HK-2 (cell line): ENCODE data around the gene DEPDC1.

Experiments
- DNase-seq: peaks from one replicate; pipeline ENCODE4 v3.0.0-alpha.2; 2018; ENCODE audit not compliant: unreplicated experiment

The DEPDC1 gene

DNA sequence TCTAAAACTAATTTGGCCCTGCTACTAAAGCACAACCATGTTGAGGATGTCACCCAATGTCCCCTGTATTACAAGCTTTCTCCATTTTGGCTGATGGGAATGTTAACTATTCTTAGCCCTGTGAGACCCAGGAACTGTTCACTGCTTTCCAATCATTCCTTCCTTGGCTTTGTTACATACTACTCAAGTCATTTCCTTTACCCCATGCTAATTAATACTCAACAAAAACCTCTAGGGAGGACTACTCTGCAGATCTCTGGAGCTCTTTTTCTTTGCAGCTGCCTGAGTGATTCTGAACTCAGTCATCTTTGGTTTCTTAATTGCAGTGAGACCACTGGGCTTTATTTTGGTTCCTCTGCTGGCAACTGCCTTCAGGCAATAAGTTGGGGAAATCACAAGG, 23.8 kb downstream of the DEPDC1 start:
- DNase-seq, result no peak

DNA sequence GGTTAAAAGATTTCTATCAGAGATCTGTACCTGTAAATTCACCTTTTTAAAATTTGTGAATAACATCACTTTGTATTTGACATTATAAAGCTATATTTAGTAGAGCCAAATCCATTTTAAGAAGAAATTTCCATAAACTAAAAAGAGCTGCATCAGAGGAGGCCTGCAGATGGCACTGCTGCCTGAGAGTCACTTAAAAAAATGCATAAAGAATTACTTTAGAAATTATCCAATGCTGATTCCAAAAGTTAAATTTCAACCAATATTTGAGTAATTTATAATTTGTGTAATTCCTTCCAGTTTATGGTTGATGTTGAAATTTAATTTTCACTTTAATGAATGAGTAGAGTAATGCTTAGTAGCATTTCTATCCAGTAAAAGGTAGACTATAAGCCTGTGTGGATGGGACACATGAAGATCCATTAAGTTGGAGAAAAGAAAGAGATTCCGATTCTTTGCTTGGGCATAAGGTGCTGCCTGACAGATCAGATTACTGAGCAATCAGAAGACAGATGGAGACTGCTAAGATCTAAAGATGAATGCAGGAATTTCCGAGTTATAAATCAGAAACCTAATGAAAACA, 26.4 kb downstream of the DEPDC1 start:
- no peak for DNase-seq

DNA sequence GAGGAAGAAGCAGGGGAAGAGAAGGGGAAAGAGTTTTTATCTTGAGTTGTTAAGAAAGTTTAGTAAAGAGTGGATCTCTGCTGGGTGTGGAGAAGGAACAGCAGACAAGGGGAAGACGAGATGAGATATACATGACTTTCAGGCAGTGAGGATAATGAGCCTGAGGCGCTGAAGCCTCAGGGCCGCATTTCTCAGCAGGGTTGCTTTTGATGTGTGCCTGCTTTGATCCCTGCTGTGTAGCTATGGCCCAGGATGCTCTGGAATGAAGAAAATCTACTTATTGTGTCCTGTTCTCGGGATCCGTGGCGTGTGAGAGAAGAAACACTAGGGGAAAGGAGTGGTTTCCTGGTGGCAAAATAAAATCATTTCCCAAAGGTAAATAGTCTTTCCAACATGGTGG, 32.0 kb downstream of the DEPDC1 start:
- no peak for DNase-seq

DNA sequence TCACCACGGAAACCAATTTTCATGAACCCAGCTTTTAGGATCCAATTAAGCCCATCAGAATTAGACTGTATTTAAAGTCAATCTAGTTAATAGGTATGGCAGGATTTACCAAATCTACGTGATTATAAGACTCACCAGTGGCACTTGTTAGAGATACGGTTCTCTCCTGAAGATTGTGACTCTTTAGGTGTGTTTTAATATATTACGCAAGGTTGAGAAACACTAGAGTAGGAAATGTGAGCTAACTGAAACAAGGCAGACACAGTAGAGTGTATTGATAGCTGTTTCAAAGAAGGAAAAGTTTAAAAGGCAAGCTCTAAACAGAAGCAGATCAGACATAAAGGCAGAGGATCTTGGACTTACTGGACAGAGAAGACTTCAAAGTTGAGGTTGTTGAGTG, 35.9 kb downstream of the DEPDC1 start:
- no peak for DNase-seq

DNA sequence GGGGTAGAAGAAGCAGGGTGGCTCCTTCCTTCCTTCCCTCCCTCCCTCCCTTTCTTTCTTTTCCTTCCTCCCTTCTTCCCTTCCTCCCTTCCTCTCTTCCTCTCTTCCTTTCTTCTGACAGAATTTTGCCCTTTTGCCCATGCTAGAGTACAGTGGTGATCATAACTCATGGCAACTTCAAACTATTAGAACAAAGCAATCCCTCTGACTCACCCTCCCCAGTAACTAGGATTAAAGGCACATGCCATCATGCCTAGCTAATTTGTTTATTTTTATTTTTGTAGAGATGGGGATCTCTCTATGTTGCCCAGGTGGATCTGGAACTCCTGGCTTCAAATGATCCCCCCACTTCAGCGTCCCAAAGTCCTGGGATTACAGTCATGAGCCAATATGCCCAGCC, 37.1 kb downstream of the DEPDC1 start:
- no peak for DNase-seq

DNA sequence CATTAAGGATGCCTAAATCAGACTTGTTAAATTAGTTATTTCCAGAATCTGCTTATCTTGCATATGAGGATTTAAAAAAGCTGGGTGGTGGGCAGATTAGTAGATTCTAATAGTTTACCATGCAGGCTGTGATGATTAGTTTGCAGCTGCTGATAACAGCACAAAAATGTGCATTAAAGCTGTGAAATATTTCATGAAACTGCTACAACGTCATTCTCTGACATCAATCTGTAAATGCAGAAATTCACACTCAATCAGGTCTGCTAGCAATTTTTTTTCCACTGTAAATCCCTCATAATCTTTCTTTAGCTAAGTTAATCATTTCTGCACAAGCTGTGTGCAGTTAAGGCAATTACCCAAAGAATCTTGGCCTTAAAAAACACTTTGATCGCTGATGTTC, 37.8 kb downstream of the DEPDC1 start:
- DNase-seq, result no peak

DNA sequence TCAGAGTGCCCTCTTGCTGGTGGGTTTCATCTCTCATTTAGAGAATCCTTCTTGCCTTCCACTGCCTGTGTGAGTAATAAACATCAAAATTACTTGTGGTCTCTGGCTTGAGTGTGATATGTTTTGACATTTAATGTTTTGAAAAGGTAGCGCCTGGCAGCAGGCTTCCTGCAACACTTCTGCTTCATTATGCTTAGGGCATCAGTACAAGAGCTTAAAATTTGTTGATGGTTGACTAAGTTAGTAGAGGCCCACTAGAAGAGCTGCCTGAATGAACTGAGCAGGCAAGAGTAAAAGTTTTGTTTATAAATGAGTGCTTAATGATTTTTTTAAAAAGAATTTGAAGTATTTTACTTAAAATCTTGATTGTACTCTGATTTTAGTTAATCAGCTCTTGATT, 40.7 kb downstream of the DEPDC1 start:
- no peak for DNase-seq

DNA sequence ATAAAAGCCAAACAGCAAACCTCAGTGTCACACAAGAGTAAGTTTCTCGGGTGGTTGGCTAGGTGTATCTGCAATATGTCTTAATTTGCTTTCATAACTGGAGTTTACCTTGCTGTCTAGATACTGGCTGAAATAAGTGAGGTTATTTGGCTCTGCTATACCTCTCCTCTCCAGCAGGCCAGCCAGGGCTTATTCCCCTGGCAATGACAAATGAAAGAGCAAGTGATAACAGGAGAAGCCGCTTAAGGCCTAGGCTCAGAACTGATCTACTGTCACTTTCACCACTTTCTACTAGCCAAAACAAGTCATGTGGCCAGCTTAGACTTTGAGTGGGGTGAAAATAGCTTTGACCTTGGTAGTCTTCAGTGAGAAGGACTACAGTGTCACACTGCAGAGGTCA, 42.3 kb downstream of the DEPDC1 start:
- no peak for DNase-seq

DNA sequence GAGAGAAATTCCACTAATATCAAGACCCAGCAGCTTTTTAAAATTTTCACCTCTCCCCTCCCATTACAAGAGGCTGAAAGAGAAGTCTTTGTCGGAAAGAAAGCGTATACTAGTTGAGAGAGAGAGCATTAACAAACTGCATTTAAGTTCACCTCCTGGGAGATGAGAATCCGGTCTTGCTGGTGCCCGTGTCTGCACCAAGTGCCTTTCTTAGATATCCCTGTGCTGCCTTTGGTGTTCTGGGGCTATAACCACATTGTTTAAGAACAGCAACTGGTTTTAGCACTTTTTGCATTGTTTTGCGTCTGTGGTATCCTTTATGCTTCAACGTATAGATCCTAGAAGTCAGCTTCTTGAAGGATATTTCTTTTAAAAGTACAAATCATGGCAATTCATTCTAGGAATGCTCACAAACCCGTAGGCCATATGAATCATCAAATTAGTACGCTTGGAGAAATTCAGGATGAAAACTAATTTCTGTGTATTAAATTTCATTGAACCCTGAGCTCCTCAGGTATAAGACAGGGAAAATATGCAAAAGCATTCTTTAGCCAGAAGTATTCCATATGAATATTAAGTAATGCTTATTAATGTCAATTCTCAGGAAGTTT, 43.7 kb downstream of the DEPDC1 start:
- no peak for DNase-seq

DNA sequence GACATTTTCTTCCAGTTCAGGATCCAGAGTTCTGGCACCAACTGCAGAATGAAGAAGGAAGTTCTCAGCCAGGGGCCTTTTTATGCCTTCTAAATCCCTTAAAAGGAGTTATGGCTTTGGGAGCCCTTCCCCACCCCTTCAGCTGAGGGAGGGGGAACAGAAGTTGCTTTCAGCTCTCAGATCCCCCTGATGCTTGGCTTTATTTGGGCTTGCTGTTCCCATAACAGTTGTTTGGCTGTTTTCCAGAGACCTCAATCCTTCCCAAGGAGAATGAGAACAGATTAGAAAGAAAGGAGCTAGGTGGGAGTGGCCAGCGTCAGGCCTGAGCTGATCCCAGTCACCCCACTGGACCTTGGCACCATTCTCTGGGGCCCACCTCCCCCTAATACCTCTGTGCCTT, 47.0 kb downstream of the DEPDC1 start, which contains the start of gene RPE65:
RPE65 (minus strand) TSS at position 54 of the 400 bp plus-strand sequence; CDS start at position 5, 49 bp downstream.
- DNase-seq, result no peak

DNA sequence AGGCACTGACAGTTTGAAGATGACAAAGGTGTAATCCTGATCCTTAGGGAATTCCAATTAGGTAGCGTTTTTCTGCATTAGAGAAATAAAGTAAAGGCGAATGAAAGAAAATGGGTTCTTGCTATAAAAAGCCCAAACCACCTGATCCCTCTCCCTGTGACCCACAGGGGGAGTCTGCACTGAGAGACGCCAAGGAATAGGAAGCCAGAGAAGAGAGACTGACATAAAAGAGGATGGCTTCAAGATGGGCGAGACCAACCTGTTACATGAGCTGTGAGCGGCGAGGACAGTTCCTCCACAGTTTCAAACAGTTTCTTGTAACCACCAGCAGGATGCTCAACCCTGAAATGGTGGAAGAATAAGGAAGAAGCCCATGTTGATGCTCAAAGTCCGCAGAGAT, 48.5 kb downstream of the DEPDC1 start:
- no peak for DNase-seq

DNA sequence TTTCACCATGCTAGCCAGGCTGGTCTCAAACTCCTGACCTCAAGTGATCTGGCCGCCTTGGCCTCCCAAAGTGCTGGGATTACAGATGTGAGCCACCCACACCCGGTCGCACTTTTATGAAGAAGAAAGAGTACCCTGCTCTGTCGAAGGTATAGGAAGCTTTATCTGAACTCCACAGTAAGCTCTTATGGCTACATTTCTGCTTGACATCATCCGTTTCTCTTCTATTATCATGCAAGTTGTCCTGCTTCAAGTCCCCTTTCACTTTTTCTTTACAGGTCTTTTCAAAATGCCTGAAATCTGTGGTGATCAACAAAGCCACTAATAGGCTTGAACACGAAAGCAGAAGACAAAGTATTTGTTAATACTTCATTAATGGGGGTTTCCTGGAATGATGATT, 51.2 kb downstream of the DEPDC1 start:
- no peak for DNase-seq

DNA sequence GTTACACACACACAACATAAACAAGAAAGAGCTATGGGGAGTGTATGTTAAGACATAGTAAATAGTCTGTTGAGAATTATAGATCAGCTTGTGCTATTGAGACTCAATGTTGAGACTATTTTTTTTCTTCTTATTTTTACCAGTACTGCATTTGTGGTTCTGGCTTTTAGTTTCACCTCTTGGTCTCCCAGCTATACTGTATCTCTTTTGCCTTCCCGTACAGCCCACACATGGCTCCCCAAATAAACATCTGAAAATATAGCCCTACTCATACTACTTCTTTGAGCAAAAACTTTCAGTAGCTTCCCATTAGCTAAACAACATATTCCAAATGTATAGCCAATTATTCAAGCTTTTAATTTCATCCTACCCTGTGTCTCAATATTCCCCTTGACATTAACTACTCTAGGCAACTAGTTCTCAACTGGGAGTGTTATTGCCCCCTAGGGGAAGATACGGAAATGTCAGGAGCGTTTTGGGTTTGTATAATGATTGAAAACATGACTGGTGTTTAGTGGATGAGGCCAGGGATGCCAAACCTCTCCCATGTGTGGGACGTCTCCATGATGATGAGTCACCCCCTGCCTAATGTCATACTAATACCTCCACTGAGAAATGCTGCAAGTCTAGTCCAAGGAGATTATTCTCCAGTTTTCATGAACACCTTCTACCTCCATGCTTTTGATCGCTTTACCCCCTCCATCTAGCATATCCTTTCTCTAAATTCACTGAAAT, 53.9 kb downstream of the DEPDC1 start:
- DNase-seq, result peak; percentile 47

DNA sequence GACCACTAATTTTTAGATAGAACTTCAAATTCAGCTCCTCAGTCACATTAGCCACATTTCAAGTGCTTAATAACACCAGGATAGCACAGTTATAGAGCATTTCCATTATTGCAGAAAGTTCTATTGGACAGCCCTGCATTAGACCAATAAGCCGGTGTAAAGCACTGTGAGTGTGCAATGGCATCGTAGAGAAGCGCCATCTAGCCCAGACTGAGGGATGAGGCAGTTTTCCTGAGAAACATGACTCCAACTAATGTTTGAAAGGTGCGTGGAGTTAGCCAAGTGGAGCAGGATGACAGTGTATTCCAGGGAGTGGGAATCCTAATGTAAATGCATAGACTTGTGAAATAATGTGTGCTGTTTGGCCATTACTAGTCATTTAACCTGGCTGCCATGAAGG, 54.9 kb downstream of the DEPDC1 start:
- no peak for DNase-seq

DNA sequence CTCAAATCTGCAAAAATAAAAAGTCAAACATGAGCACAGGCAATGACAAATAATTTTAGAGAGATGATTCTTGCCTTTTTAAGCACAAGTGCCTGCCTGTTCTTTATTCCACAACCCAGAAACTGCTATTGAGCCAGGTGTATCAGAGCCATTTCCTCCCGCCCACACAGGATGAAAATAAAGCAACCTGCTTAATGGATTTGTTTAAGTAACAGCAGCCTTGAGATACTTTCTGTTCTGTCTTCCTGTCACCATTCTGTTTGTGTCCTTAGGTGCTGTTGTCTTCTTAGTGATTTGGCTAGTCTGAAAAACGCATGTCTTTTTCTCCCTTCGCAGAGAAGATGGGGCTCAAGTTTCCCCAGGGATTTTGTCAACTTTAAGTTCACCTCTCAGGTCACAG, 58.6 kb downstream of the DEPDC1 start:
- DNase-seq, result no peak

DNA sequence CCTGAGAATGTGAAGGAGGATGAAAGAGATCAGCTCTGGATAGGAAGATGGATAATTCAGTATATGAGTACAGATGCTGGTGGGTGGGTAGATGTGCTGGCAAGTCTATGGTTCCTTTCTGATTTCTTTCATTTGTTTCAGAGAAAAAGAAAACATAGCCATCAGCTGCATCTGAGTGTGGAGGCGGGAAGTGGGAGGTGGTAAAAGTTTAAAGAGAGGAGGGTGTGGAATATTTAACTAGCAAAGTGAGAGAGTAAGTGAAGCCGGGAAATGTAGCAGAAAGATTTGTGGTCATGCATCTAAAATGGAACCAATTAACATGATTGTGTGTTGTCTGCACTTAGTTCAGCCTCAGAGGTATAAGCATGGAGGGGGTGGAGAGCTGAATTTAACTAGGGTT, 63.5 kb downstream of the DEPDC1 start:
- no peak for DNase-seq

DNA sequence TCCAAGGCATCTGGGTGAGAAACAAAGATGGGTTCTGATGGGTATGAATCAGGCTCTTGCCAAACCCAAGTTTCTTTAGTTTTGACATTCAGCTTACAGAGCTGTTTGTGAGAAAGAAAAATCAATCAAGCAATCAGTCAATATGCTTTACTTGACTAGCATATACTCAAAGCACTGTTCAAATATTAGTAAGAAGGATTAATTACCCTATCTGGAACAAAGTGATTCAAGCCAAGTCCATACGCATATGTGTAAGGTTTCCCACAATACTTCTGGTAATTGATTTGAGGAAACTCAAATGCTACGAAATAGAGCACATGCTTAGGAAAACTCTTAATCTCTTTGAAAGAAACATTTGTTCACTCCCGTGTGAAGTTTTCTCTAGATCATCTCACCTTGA, 65.8 kb downstream of the DEPDC1 start:
- no peak for DNase-seq

DNA sequence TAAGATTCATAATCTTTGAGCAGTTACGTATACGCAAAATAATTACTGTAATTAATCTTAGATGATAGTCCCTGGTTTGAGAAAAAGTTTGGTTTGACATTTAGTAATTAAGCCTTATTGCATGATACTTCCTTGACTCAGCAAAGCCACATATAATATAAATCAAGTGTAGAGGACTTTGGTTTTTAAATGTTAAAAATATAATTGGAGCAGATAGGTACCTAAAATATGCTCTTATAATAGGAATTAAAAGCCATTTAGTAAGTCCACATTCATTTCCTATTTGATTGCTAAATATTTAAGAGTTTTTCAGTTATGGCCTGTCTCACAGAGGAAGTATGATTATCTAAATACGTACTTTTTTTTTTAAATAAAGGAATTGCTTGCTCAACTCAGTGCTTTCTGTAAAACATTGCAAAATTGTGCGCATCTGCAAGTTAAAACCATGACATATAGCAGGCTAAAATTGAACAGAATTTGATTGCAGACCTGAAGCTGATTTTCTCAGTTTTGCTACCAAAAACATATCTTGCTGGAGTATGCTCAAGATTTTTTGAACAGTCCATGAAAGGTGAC, 67.6 kb downstream of the DEPDC1 start:
- no peak for DNase-seq

DNA sequence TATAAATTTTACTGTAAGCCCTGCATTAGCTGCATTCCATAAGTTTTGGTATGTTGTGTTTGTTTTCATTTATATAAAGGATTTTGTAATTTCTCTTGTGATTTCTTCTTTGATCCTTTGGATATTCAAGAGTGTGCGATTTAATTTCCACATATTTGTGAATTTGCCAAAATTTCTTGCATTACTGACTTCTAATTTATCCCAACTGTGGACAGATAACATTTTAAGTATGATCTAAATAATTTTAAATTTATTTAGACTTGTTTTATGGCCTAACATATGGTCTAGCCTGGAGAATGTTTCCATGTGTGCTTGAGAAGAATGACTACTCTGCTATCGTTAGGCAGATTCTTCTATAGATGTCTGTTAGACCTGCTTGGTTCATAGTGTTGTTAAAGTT, 70.3 kb downstream of the DEPDC1 start:
- DNase-seq, result no peak
